ENCODE data around the gene P2RY12.

The P2RY12 gene

DNA sequence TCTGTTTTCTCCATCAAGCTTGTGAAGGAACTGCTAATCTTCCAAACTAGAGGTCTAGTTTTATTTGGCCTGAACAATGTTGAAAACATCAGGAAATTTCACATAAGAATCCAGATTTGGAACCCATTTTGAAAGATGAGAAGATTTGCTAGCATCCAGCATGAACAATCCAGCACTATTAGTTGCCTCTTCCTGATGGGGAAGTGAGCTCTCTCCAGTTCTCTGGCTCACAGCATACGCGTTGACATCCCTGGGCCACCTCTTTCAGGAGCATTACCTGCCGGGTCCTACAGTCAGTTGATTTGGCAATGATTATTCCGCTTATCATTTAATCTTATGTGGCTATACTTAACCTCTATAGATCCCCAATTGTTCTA, 78.8 kb downstream of the P2RY12 start:
- ChIA-PET POLR2A (no interaction called here), CTCF (interaction anchor here (0.5 to 3.2 kb wide), 6 partner anchors 13 to 64 kb away, joined by 3 to 8 read pairs (median 3); no protein-coding TSS in a partner anchor)
- Histone ChIP-seq H3K4me1 (ENCODE audit: control insufficient read depth, insufficient read depth, low read length) (no peaks in the 10 kb centered on the region), H3K36me3 (ENCODE audit: control insufficient read depth in 2 of 2, insufficient read depth in 1 of 2, low read length in 2 of 2) (no peaks in the 10 kb centered on the region), H3K27ac (ENCODE audit: extremely low read depth, low read depth, low read length) (no peak overlapping the region), H3K9me3 (ENCODE audit: control insufficient read depth, insufficient read depth, low read depth, low read length) (no peaks in the 10 kb centered on the region), H3K4me3 (ENCODE audit: low read depth, low read length) (no peak overlapping the region)
- TF ChIP-seq, protein P1, sequence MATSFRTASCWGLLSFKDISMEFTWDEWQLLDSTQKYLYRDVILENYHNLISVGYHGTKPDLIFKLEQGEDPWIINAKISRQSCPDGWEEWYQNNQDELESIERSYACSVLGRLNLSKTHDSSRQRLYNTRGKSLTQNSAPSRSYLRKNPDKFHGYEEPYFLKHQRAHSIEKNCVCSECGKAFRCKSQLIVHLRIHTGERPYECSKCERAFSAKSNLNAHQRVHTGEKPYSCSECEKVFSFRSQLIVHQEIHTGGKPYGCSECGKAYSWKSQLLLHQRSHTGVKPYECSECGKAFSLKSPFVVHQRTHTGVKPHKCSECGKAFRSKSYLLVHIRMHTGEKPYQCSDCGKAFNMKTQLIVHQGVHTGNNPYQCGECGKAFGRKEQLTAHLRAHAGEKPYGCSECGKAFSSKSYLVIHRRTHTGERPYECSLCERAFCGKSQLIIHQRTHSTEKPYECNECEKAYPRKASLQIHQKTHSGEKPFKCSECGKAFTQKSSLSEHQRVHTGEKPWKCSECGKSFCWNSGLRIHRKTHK (tag by site-specific recombination; IDR thresholded peaks at IDR 0.05) = no peak
- TF ChIP-seq ZNF473 (tag by site-specific recombination; IDR thresholded peaks at IDR 0.05) = no peak
- TF ChIP-seq MEIS1 (CRISPR knock-in tag; IDR thresholded peaks at IDR 0.05; ENCODE audit: borderline replicate concordance) = no peak
- no peak for TF ChIP-seq ZNF571 (tag by site-specific recombination; IDR thresholded peaks at IDR 0.05)
- TF ChIP-seq ZNF2 (tag by site-specific recombination; IDR thresholded peaks at IDR 0.05) = no peak
- TF ChIP-seq ZNF248 (tag by site-specific recombination; IDR thresholded peaks at IDR 0.05) = no peak
- no peak for TF ChIP-seq BCL11A (tag by site-specific recombination; IDR thresholded peaks at IDR 0.05; ENCODE audit: low read depth)
- TF ChIP-seq, protein P2, sequence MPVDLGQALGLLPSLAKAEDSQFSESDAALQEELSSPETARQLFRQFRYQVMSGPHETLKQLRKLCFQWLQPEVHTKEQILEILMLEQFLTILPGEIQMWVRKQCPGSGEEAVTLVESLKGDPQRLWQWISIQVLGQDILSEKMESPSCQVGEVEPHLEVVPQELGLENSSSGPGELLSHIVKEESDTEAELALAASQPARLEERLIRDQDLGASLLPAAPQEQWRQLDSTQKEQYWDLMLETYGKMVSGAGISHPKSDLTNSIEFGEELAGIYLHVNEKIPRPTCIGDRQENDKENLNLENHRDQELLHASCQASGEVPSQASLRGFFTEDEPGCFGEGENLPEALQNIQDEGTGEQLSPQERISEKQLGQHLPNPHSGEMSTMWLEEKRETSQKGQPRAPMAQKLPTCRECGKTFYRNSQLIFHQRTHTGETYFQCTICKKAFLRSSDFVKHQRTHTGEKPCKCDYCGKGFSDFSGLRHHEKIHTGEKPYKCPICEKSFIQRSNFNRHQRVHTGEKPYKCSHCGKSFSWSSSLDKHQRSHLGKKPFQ (tag by site-specific recombination; IDR thresholded peaks at IDR 0.05) = no peak
- TF ChIP-seq, protein P3, sequence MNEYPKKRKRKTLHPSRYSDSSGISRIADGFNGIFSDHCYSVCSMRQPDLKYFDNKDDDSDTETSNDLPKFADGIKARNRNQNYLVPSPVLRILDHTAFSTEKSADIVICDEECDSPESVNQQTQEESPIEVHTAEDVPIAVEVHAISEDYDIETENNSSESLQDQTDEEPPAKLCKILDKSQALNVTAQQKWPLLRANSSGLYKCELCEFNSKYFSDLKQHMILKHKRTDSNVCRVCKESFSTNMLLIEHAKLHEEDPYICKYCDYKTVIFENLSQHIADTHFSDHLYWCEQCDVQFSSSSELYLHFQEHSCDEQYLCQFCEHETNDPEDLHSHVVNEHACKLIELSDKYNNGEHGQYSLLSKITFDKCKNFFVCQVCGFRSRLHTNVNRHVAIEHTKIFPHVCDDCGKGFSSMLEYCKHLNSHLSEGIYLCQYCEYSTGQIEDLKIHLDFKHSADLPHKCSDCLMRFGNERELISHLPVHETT (tag by site-specific recombination; IDR thresholded peaks at IDR 0.05) = no peak
- no peak for TF ChIP-seq TCF7L2 (IDR thresholded peaks at IDR 0.05; ENCODE audit: borderline replicate concordance, low read depth, low read length)

DNA sequence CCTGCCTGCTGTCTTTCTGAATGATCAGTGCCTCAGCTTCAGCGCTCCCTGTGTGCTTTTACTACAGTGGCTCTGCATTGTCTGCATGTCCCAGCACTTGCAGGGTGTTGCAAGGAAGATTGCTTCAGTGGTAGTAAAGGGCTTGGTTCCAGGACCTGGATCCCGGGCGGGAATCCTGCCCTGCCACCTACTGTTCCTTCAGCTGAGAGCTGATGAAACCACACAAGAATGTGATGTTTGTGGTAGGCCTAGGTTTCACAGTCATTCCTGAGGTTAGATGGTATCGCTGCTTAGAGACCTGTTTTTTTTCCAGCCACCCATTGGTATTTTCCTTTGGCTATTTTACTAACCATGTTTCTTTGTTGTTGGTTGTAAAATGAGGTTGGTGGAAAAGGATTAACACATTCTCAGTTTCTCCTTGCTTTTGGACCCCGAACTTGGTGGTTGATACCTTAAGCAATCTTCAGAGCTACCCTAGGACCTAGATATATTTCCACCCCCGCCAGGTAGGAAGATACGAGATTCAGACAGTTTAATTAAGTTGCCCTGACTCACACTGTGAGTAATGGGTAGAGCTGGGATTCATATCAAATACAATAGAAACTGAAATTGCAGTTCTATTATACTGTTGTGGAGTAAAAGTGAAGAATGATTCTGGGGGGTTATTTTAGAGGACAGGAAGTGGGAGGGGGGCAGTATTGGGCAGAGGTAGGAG, 79.3 kb downstream of the P2RY12 start:
- Histone ChIP-seq H3K27ac (ENCODE audit: extremely low read depth, low read depth, low read length) (no peak overlapping the region), H3K4me3 (ENCODE audit: low read depth, low read length) (no peak overlapping the region; the same call in 1 of the 2 replicates), H3K9me3 (ENCODE audit: control insufficient read depth, insufficient read depth, low read depth, low read length) (no peaks in the 10 kb centered on the region), H3K36me3 (ENCODE audit: control insufficient read depth in 2 of 2, insufficient read depth in 1 of 2, low read length in 2 of 2) (no peaks in the 10 kb centered on the region), H3K4me1 (ENCODE audit: control insufficient read depth, insufficient read depth, low read length) (no peaks in the 10 kb centered on the region)
- ChIA-PET POLR2A (no interaction called here), CTCF (interaction anchor here (0.7 to 3.2 kb wide), 6 partner anchors 12 to 56 kb away, joined by 3 to 8 read pairs (median 3); no protein-coding TSS in a partner anchor)
- TF ChIP-seq ZNF610 (tag by site-specific recombination; IDR thresholded peaks at IDR 0.05; ENCODE audit: borderline replicate concordance) (peak; percentile 89; the same call in 1 of the 2 replicates), ZIC2 (tag by site-specific recombination; IDR thresholded peaks at IDR 0.05) (peak; percentile 64), SP7 (tag by site-specific recombination; IDR thresholded peaks at IDR 0.05) (peak; percentile 42; the same call in 1 of the 2 replicates), ZNF660 (tag by site-specific recombination; IDR thresholded peaks at IDR 0.05) (peak; percentile 65), ZNF600 (tag by site-specific recombination; IDR thresholded peaks at IDR 0.05) (peak; percentile 64; the same call in 1 of the 2 replicates), KLF8 (tag by site-specific recombination; IDR thresholded peaks at IDR 0.05) (peak; percentile 53; the same call in 1 of the 2 replicates), GLIS1 (tag by site-specific recombination; IDR thresholded peaks at IDR 0.05) (peak; percentile 51; the same call in 1 of the 2 replicates), ZNF654 (tag by site-specific recombination; IDR thresholded peaks at IDR 0.05; ENCODE audit: low read depth) (peak; percentile 20), ZNF248 (tag by site-specific recombination; IDR thresholded peaks at IDR 0.05) (no peak), KLF10 (tag by site-specific recombination; IDR thresholded peaks at IDR 0.05) (peak; percentile 45), ZNF776 (tag by site-specific recombination; IDR thresholded peaks at IDR 0.05; ENCODE audit: borderline replicate concordance) (no peak), ZNF629 (tag by site-specific recombination; IDR thresholded peaks at IDR 0.05) (peak; percentile 41; the same call in 1 of the 2 replicates)
- TF ChIP-seq, protein P4, sequence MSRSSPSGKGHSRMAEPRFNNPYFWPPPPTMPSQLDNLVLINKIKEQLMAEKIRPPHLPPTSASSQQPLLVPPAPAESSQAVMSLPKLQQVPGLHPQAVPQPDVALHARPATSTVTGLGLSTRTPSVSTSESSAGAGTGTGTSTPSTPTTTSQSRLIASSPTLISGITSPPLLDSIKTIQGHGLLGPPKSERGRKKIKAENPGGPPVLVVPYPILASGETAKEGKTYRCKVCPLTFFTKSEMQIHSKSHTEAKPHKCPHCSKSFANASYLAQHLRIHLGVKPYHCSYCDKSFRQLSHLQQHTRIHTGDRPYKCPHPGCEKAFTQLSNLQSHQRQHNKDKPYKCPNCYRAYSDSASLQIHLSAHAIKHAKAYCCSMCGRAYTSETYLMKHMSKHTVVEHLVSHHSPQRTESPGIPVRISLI (tag by site-specific recombination; IDR thresholded peaks at IDR 0.05) = peak; percentile 85
- TF ChIP-seq, protein P5, sequence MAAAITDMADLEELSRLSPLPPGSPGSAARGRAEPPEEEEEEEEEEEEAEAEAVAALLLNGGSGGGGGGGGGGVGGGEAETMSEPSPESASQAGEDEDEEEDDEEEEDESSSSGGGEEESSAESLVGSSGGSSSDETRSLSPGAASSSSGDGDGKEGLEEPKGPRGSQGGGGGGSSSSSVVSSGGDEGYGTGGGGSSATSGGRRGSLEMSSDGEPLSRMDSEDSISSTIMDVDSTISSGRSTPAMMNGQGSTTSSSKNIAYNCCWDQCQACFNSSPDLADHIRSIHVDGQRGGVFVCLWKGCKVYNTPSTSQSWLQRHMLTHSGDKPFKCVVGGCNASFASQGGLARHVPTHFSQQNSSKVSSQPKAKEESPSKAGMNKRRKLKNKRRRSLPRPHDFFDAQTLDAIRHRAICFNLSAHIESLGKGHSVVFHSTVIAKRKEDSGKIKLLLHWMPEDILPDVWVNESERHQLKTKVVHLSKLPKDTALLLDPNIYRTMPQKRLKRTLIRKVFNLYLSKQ (tag by site-specific recombination; IDR thresholded peaks at IDR 0.05; ENCODE audit: borderline replicate concordance) = no peak

Data from HEK293 (cell line).